MM.1S (cell line): ENCODE data around the gene EIF4G2.

Experiments
- DNase-seq: peaks from one replicate; pipeline ENCODE4 v3.0.0-alpha.2; 2015
- H2AFZ ChIP-seq: fragments of 300-600 bp; sonication (generic); 2 replicates; pipeline ENCODE4 v1.6.0; 2016; ENCODE audit warnings: antibody characterized with exemption, low read length
- H3F3A ChIP-seq: fragments of 300-600 bp; sonication (generic); 2 replicates; pipeline ENCODE4 v1.6.1; 2016; ENCODE audit warnings: mild to moderate bottlenecking, antibody characterized with exemption, low read length, moderate library complexity, mixed read lengths; ENCODE audit not compliant: insufficient read depth
- H3K27ac ChIP-seq: fragments of 300-600 bp; sonication (generic); 2 replicates; pipeline ENCODE4 v1.5.1; 2016; ENCODE audit warnings: mild to moderate bottlenecking, low read length
- H3K27me3 ChIP-seq: fragments of 300-600 bp; sonication (generic); replicated peaks from 2 replicates; pipeline ENCODE4 v1.6.0; 2016; ENCODE audit warnings: low read length; ENCODE audit not compliant: insufficient read depth
- H3K36me3 ChIP-seq: fragments of 300-600 bp; sonication (generic); replicated peaks from 2 replicates; pipeline ENCODE4 v1.6.1; 2016; ENCODE audit warnings: mild to moderate bottlenecking, low read length, mixed read lengths; ENCODE audit not compliant: insufficient read depth
- H3K4me1 ChIP-seq: fragments of 300-600 bp; sonication (generic); 2 replicates; pipeline ENCODE4 v1.6.1; 2016; ENCODE audit warnings: low read length, mixed read lengths
- H3K4me2 ChIP-seq: fragments of 300-600 bp; sonication (generic); 2 replicates; pipeline ENCODE4 v1.6.0; 2016; ENCODE audit warnings: low read depth, low read length
- H3K4me3 ChIP-seq: fragments of 300-600 bp; sonication (generic); 2 replicates; pipeline ENCODE4 v1.5.1; 2016; ENCODE audit warnings: low read length, mixed read lengths
- H3K79me2 ChIP-seq: fragments of 300-600 bp; sonication (generic); 2 replicates; pipeline ENCODE4 v1.6.1; 2016; ENCODE audit warnings: mixed run types, low read length, mixed read lengths
- H3K9ac ChIP-seq: fragments of 300-600 bp; sonication (generic); 2 replicates; pipeline ENCODE4 v1.6.1; 2016; ENCODE audit warnings: low read length, mixed read lengths
- H3K9me2 ChIP-seq: fragments of 300-600 bp; sonication (generic); replicated peaks from 2 replicates; pipeline ENCODE4 v1.6.1; 2016; ENCODE audit warnings: mild to moderate bottlenecking, low read length, mixed read lengths; ENCODE audit not compliant: insufficient read depth
- H3K9me3 ChIP-seq: fragments of 300-600 bp; sonication (generic); replicated peaks from 2 replicates; pipeline ENCODE4 v1.6.1; 2016; ENCODE audit warnings: mild to moderate bottlenecking, low read length, mixed read lengths; ENCODE audit not compliant: insufficient read depth
- H4K20me1 ChIP-seq: fragments of 300-600 bp; sonication (generic); 2 replicates; pipeline ENCODE4 v1.6.1; 2016; ENCODE audit warnings: mild to moderate bottlenecking, low read length, moderate library complexity, mixed read lengths; ENCODE audit not compliant: insufficient read depth
- CTCF ChIP-seq: fragments of 300-600 bp; sonication (generic); IDR thresholded peaks from 2 replicates; pipeline ENCODE4 v1.5.1; 2016; ENCODE audit warnings: antibody characterized with exemption, low read length, mixed read lengths
- EZH2 ChIP-seq: fragments of 300-600 bp; sonication (generic); optimal IDR thresholded peaks from 2 replicates; pipeline ENCODE3; 2017; ENCODE audit warnings: low read depth, mild to moderate bottlenecking, antibody characterized with exemption, low read length, mixed read lengths
- EZH2phosphoT487 ChIP-seq: fragments of 300-600 bp; sonication (generic); IDR thresholded peaks from 2 replicates; pipeline ENCODE4 v1.6.1; 2018; ENCODE audit warnings: antibody characterized with exemption, low read length

The EIF4G2 gene

GRCh38 chr11:10808553-10809372 lies at the start of gene EIF4G2:
Gene EIF4G2 (minus strand): TSS chr11:10808926.
- Histone ChIP-seq H2AFZ (peak within 1 kb of the TSS; percentile 97), H3K36me3 (peaks cover 29% of the 10 kb centered on the region), H3K4me3 (peak within 1 kb of the TSS; percentile 96), H3K9ac (peak within 1 kb of the TSS; percentile 97), H3K27ac (peak within 1 kb of the TSS; percentile 93), H3F3A (peaks cover 21% of the 10 kb centered on the region), H3K27me3 (no peaks in the 10 kb centered on the region), H3K4me1 (peaks cover 19% of the 10 kb centered on the region), H3K79me2 (peaks cover 46% of the 10 kb centered on the region), H3K9me3 (no peaks in the 10 kb centered on the region), H4K20me1 (no peaks in the 10 kb centered on the region; the same call in 1 of the 2 replicates), H3K9me2 (no peaks in the 10 kb centered on the region), H3K4me2 (peak within 1 kb of the TSS; percentile 97)
- TF ChIP-seq CTCF (no peak), EZH2 (no peak), EZH2phosphoT487 (no peak)
- peak; percentile 98 for DNase-seq

GRCh38 chr11:10857709-10858438 lies 49.1 kb upstream of the EIF4G2 start, which contains the start of gene ZBED5:
Gene ZBED5 (minus strand): TSS chr11:10858053. CDS start chr11:10854945, 3,108 bp downstream.
- H4K20me1 ChIP-seq = no peaks in the 10 kb centered on the region
- H3K4me1 ChIP-seq = peaks cover 8% of the 10 kb centered on the region; the same call in 1 of the 2 replicates
- H3K36me3 ChIP-seq = peaks cover 21% of the 10 kb centered on the region
- no peaks in the 10 kb centered on the region for H3K27me3 ChIP-seq
- H3K4me2 ChIP-seq = peak within 1 kb of the TSS; percentile 83
- no peak for TF ChIP-seq EZH2
- peak; percentile 22; the same call in 1 of the 2 replicates for TF ChIP-seq CTCF
- TF ChIP-seq EZH2phosphoT487 = no peak
- peaks cover 13% of the 10 kb centered on the region for H3F3A ChIP-seq
- peak within 1 kb of the TSS; percentile 96 for H3K4me3 ChIP-seq
- H3K9me2 ChIP-seq = no peaks in the 10 kb centered on the region
- peak within 1 kb of the TSS; percentile 88 for H3K27ac ChIP-seq
- H3K9me3 ChIP-seq = no peaks in the 10 kb centered on the region
- H3K9ac ChIP-seq = peak within 1 kb of the TSS; percentile 90
- H2AFZ ChIP-seq = peak within 1 kb of the TSS; percentile 93
- peak; percentile 99 for DNase-seq
- H3K79me2 ChIP-seq = peaks cover 48% of the 10 kb centered on the region

GRCh38 chr11:10857459-10857708 lies 48.7 kb upstream of the EIF4G2 start:
- H4K20me1 ChIP-seq = no peaks in the 10 kb centered on the region
- H3K9ac ChIP-seq = peak overlapping the region; percentile 90
- H3K4me2 ChIP-seq = peak overlapping the region; percentile 81
- no peaks in the 10 kb centered on the region for H3K27me3 ChIP-seq
- H3K79me2 ChIP-seq = peaks cover 48% of the 10 kb centered on the region
- peaks cover 21% of the 10 kb centered on the region for H3K36me3 ChIP-seq
- no peaks in the 10 kb centered on the region for H3K9me2 ChIP-seq
- peak overlapping the region; percentile 96 for H3K4me3 ChIP-seq
- no peak for TF ChIP-seq CTCF
- TF ChIP-seq EZH2 = no peak
- no peak for TF ChIP-seq EZH2phosphoT487
- H3F3A ChIP-seq = peaks cover 13% of the 10 kb centered on the region
- H3K27ac ChIP-seq = peak overlapping the region; percentile 88
- H2AFZ ChIP-seq = peak overlapping the region; percentile 91
- H3K4me1 ChIP-seq = peaks cover 8% of the 10 kb centered on the region; the same call in 1 of the 2 replicates
- DNase-seq = no peak
- H3K9me3 ChIP-seq = no peaks in the 10 kb centered on the region
